Calu3 (cell line): ENCODE results near the gene OPN1LW. TPM values are rescaled to one million over a fixed set of nuclear protein-coding genes. Genes with fewer than 3 reads are reported as not detected.

ENCODE experiments used
- BruUV-seq: library from RNA; stranded (reverse); fragments of 400-500 nt; replicated peaks from 2 replicates; lab custom pipeline; 2021; lab: Mats Ljungman, UMichigan
- CTCF ChIA-PET: fragments of 300-600 bp; sonication (Branson Sonifier 250); formaldehyde crosslinking; loops from one replicate; lab custom pipeline; 2022; ENCODE audit warnings: antibody characterized with exemption; lab: Charles Lee
- DNase-seq: peaks from one replicate; pipeline ENCODE4 v3.0.0; 2022
- H3K27ac Mint-ChIP-seq: one replicate; pipeline ENCODE4 v1.8.0; 2022; ENCODE audit warnings: mixed read lengths; ENCODE audit not compliant: unreplicated experiment
- H3K27me3 Mint-ChIP-seq: one replicate; pipeline ENCODE4 v1.8.0; 2022; ENCODE audit warnings: mixed read lengths; ENCODE audit not compliant: unreplicated experiment
- H3K36me3 Mint-ChIP-seq: one replicate; pipeline ENCODE4 v1.8.0; 2022; ENCODE audit warnings: mild to moderate bottlenecking, moderate library complexity, mixed read lengths; ENCODE audit not compliant: insufficient read depth, unreplicated experiment
- H3K4me1 Mint-ChIP-seq: one replicate; pipeline ENCODE4 v1.8.0; 2022; ENCODE audit warnings: mild to moderate bottlenecking, low read depth, mixed read lengths; ENCODE audit not compliant: unreplicated experiment
- H3K4me3 Mint-ChIP-seq: one replicate; pipeline ENCODE4 v1.8.0; 2022; ENCODE audit warnings: mild to moderate bottlenecking, low read depth, moderate library complexity, mixed read lengths; ENCODE audit not compliant: unreplicated experiment
- H3K9me3 Mint-ChIP-seq: one replicate; pipeline ENCODE4 v1.8.0; 2022; ENCODE audit warnings: low read depth, mixed read lengths; ENCODE audit not compliant: unreplicated experiment
- intact Hi-C: fragments of 100-400 bp; cut with micrococcal nuclease; formaldehyde crosslinking; loops from one replicate; pipeline ENCODE4 v1.10.0; 2022; ENCODE audit not compliant: unreplicated experiment
- total RNA-seq: library from RNA; stranded (reverse); gene quantifications from 2 replicates; pipeline ENCODE4 v1.2.3, GENCODE V29; 2022
- TF ChIP-seq, protein P1 (sequence below): fragments of 200-600 bp; IDR thresholded peaks from one replicate; pipeline ENCODE4 v1.8.0; 2022; ENCODE audit warnings: antibody characterized with exemption; ENCODE audit not compliant: unreplicated experiment

The OPN1LW gene
- total RNA-seq, 1 experiment from 2014 or later = not detected

DNA sequence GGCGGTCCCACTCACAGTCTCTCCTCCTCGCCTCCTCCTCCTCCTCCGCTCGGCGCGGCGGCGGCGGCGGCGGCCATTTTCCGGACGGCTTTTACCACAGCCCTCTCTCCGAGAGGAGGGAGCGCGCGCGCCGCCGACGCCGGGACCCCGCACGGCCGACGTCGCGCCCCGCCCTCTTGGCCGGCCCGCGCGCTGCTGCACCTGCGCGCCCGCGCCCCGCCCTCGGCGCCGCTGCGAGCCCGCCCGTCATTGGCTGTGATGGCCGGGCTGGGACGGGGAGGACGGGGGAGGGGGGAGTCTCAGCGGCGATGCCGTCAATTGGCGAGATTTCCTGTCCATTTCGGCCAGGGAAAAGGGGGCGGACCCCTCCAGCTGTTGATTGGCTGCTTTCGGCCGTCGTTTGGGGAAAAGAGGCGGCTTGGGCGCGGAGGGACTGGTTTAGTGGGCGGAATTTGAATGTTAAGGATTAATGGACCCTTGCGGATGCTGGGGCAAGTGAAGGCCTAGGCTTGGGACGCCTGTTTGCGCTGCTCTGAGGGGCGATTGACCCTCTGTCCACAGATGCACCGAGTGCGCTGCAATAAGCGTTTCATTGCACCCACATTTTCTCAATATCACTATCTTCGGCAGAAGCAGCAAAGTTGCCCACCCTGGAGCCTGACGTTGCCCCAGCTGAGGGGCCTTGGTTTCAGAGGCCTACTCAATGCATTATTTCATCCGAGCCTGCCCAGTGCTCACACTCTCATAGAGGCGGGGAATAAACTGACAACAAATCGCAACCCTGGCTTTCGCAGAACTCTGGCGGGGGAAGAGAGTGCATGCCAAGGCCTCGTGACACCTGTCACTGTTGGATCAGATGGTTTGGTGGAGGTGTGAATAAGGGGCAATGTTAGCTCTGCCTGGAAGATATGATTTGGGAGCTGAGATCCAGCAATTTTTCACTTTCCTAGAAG lies 46.2 kb upstream of the OPN1LW start, which contains the start of gene MECP2:
TSS of gene MECP2 (minus strand) at position 129 of the 953 bp plus-strand sequence.
- H3K36me3 Mint-ChIP-seq = peaks cover 35% of the 10 kb centered on the region
- BruUV-seq = no TSS peak
- H3K27me3 Mint-ChIP-seq = no peaks in the 10 kb centered on the region
- intact Hi-C loops = no loop called here
- no peaks in the 10 kb centered on the region for H3K9me3 Mint-ChIP-seq
- TF ChIP-seq, protein P1, sequence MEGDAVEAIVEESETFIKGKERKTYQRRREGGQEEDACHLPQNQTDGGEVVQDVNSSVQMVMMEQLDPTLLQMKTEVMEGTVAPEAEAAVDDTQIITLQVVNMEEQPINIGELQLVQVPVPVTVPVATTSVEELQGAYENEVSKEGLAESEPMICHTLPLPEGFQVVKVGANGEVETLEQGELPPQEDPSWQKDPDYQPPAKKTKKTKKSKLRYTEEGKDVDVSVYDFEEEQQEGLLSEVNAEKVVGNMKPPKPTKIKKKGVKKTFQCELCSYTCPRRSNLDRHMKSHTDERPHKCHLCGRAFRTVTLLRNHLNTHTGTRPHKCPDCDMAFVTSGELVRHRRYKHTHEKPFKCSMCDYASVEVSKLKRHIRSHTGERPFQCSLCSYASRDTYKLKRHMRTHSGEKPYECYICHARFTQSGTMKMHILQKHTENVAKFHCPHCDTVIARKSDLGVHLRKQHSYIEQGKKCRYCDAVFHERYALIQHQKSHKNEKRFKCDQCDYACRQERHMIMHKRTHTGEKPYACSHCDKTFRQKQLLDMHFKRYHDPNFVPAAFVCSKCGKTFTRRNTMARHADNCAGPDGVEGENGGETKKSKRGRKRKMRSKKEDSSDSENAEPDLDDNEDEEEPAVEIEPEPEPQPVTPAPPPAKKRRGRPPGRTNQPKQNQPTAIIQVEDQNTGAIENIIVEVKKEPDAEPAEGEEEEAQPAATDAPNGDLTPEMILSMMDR = no peak
- peaks cover 21% of the 10 kb centered on the region for H3K4me1 Mint-ChIP-seq
- CTCF ChIA-PET = interaction anchor here (1.0 kb wide), 1 partner anchor 24 kb away, joined by 4 read pairs; no protein-coding TSS in a partner anchor
- peak; percentile 95 for DNase-seq
- peak within 1 kb of the TSS; percentile 66 for H3K27ac Mint-ChIP-seq
- peak within 1 kb of the TSS; percentile 88 for H3K4me3 Mint-ChIP-seq

DNA sequence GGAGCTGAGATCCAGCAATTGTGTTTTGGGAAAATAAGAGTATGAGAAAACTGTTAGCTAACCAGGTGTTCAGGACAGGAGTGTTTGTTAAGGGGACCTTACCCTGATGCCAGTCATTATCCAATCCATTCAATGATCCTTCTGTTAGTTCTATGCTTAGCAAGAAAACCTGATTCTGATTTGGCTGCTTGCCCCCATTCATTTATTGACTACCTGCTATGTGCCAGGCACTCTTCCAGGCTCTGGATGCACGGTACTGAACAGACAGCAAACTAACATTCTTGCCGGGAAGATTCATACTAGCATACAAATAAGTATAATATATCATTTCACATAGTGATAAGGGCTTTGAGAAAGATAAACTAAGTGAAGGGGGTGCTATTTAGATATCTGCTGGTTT lies 45.5 kb upstream of the OPN1LW start:
- no peak overlapping the region for H3K27ac Mint-ChIP-seq
- CTCF ChIA-PET = no interaction called here
- no TSS peak for BruUV-seq
- no peaks in the 10 kb centered on the region for H3K27me3 Mint-ChIP-seq
- peaks cover 20% of the 10 kb centered on the region for H3K4me1 Mint-ChIP-seq
- TF ChIP-seq, protein P1 = no peak
- no peaks in the 10 kb centered on the region for H3K9me3 Mint-ChIP-seq
- intact Hi-C loops = no loop called here
- no peak for DNase-seq
- H3K36me3 Mint-ChIP-seq = peaks cover 35% of the 10 kb centered on the region
- peak overlapping the region; percentile 88 for H3K4me3 Mint-ChIP-seq

GRCh38 chrX:154113729-154114128 lies 30.3 kb upstream of the OPN1LW start:
- peaks cover 24% of the 10 kb centered on the region for H3K4me1 Mint-ChIP-seq
- no peaks in the 10 kb centered on the region for H3K9me3 Mint-ChIP-seq
- CTCF ChIA-PET = no interaction called here
- no TSS peak for BruUV-seq
- H3K27me3 Mint-ChIP-seq = no peaks in the 10 kb centered on the region
- H3K4me3 Mint-ChIP-seq = no peak overlapping the region
- TF ChIP-seq, protein P1 = no peak
- intact Hi-C loops = no loop called here
- H3K27ac Mint-ChIP-seq = no peak overlapping the region
- no peak for DNase-seq
- no peaks in the 10 kb centered on the region for H3K36me3 Mint-ChIP-seq

DNA sequence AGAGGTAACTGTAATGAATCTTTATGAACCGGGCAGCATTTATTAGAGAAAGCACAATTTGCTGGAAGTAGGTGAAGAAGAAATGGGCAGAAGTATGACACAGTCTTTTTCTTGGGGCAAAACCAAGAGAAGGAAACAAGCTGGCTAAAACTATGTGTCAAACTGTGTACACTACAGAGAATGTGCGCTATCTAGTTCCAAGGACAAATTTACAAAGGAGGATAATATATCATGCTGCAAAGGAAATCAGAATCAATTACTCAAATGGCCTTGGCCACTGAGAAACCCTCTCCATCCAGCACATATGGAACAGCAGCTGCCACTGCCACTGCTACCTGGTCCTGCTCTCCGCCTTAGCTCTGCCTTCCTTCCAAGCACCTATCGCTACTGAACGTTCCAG lies 29.4 kb upstream of the OPN1LW start:
- no peak for DNase-seq
- Mint-ChIP-seq H3K4me1 (peaks cover 24% of the 10 kb centered on the region), H3K9me3 (no peaks in the 10 kb centered on the region), H3K4me3 (no peak overlapping the region), H3K27me3 (no peaks in the 10 kb centered on the region), H3K36me3 (no peaks in the 10 kb centered on the region), H3K27ac (no peak overlapping the region)
- CTCF ChIA-PET = interaction anchor here (0.6 kb wide), 1 partner anchor 9 kb away, joined by 4 read pairs; no protein-coding TSS in a partner anchor
- intact Hi-C loops = no loop called here
- TF ChIP-seq, protein P1 = no peak
- BruUV-seq = no TSS peak
